ENCODE results near the gene MTCL1.

Gene MTCL1

DNA sequence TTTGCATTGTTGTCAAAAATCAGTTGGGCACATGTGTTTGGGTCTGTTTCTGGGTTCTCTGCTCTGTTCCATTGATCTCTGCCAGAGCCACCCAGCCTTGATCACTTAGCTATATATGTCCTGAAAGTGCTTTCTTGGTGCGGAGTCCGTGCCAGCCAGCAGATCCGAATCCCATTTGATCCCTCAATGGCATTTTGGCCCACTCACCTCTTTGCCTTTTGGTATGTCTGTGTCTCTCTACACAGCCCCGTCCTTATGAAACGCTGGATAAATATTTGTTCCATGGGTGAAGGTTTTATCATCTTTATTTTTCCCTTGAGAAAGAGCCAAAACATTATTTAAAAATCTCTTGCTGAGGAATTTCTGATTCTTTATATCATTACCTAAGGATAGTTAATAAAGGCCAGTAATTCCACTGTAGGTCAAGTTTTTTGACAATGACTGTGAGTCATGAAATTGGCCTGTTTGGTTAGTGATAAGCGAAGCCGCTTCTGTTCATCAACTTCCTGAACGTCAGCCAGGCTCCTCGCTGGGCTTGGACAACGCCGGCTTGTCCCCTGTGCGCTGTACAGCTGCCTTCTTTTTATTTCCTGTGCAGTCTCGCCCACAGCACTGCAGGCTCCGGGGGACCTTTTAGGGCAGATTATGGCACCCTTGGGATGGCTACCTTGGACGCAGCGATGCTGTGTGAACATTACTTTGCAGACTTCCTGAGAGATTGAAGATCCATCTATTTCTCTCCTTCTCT is 24.9 kb downstream of the MTCL1 start:
- CTCF ChIA-PET = interaction anchor here (0.6 kb wide), 1 partner anchor 1099 kb away, joined by 3 read pairs; no protein-coding TSS in a partner anchor
- DNase-seq (ENCODE audit: extremely low spot score) = peak; percentile 28
- POLR2A ChIA-PET = no interaction called here

DNA sequence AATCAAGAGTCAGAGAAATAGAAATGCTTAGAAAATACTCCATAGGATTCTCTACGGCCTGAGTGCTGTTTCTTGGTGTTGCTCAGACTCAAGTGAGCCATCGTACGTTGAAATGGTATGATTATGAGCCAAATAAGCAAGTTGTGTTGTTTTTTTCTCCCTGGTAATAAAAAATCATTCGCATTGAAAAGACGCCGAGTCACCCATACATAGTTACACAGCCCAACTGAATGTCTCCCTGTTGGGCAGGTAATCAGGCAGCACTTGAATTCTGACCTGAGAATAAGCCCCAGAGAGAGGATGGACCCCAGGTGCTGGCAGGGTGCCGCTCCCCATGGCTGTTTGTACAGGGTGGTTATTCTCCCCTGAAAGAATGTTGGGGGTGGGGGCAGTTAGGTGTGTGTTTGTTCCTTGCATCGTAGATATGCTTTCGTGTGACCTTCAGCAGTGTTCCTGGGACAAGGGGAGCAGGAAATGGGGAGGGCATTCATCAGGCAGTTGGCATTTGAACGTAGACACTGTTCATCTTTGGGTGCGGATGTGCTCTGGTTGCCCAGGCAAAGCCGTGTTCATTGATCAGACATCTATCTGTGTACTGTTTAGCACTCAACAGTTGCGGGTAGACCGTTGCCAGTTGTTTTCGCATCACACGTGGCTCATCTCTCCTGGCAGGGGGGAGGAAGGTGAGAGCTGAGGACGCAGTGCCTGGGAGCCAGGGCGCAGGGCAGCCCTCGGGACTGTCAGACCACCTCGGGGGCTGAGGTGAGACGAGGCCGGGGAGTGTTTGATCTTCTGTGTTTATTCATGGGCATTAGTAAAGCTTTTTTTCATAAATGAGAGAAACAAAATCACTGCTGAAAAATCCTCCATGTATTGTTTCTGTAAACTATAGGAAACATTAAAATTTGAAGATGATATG is 27.3 kb downstream of the MTCL1 start:
- POLR2A ChIA-PET = no interaction called here
- TF ChIP-seq HDGF (IDR thresholded peaks at IDR 0.05; ENCODE audit: borderline replicate concordance) = no peak
- no peak for TF ChIP-seq NFRKB (IDR thresholded peaks at IDR 0.05)
- TF ChIP-seq L3MBTL2 (conservative IDR thresholded peaks at IDR 0.05) = no peak
- TF ChIP-seq ZNF384 (IDR thresholded peaks at IDR 0.05) = no peak
- no peak for TF ChIP-seq ARNT (IDR thresholded peaks at IDR 0.05)
- no peak for TF ChIP-seq FOXM1 (IDR thresholded peaks at IDR 0.05; ENCODE audit: borderline replicate concordance)
- TF ChIP-seq ELF4 (IDR thresholded peaks at IDR 0.05) = no peak
- TF ChIP-seq SP1 (IDR thresholded peaks at IDR 0.05) = no peak
- TF ChIP-seq BHLHE40 (IDR thresholded peaks at IDR 0.05; ENCODE audit: borderline replicate concordance) = no peak
- TF ChIP-seq TARDBP (IDR thresholded peaks at IDR 0.05) = no peak
- TF ChIP-seq SUZ12 (IDR thresholded peaks at IDR 0.05) = no peak
- TF ChIP-seq FOXA1 (IDR thresholded peaks at IDR 0.05) = no peak
- no peak for TF ChIP-seq LEF1 (IDR thresholded peaks at IDR 0.05; ENCODE audit: borderline replicate concordance)
- TF ChIP-seq FOXK2 (IDR thresholded peaks at IDR 0.05) = no peak
- no peak for TF ChIP-seq PKNOX1 (IDR thresholded peaks at IDR 0.05)
- CTCF ChIA-PET = no interaction called here
- DNase-seq (ENCODE audit: extremely low spot score) = no peak

More for the DNA sequence above, 24.9 kb downstream of the MTCL1 start:
- TF ChIP-seq BHLHE40 (IDR thresholded peaks at IDR 0.05; ENCODE audit: borderline replicate concordance) = no peak
- no peak for TF ChIP-seq NFRKB (IDR thresholded peaks at IDR 0.05)
- TF ChIP-seq FOXM1 (IDR thresholded peaks at IDR 0.05; ENCODE audit: borderline replicate concordance) = no peak

GRCh38 chr18:8734496-8734895 is 29.1 kb downstream of the MTCL1 start:
- CTCF ChIA-PET = no interaction called here
- POLR2A ChIA-PET = no interaction called here

DNA sequence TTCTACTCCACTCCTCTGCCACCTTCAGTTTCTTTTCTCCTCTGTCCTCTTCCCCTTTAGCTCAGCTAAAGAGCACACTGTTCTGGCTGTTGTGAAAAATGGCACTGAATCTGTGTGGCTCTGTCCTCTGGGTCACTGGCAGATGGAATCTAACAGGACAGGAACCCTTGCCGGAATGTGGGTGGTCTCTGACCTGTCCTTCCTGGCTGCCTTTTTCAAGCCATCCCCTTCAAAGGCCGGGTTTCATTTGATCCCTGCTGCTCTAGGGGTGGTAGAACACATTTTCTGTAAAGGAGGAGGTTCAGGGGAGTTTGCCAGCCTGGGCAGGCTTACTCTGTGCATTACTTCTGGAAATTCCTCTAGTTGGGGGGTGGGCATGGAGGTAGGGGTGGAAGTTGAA is 29.9 kb downstream of the MTCL1 start:
- TF ChIP-seq TARDBP (IDR thresholded peaks at IDR 0.05) (no peak), HDGF (IDR thresholded peaks at IDR 0.05; ENCODE audit: borderline replicate concordance) (no peak), FOXA1 (IDR thresholded peaks at IDR 0.05) (no peak), NFRKB (IDR thresholded peaks at IDR 0.05) (no peak), FOXM1 (IDR thresholded peaks at IDR 0.05; ENCODE audit: borderline replicate concordance) (no peak), ZNF384 (IDR thresholded peaks at IDR 0.05) (no peak), ARNT (IDR thresholded peaks at IDR 0.05) (no peak), SUZ12 (IDR thresholded peaks at IDR 0.05) (no peak), SP1 (IDR thresholded peaks at IDR 0.05) (no peak), BHLHE40 (IDR thresholded peaks at IDR 0.05; ENCODE audit: borderline replicate concordance) (no peak), LEF1 (IDR thresholded peaks at IDR 0.05; ENCODE audit: borderline replicate concordance) (no peak), CTBP1 (IDR thresholded peaks at IDR 0.05; ENCODE audit: borderline replicate concordance) (no peak), ELF4 (IDR thresholded peaks at IDR 0.05) (no peak), L3MBTL2 (conservative IDR thresholded peaks at IDR 0.05) (no peak)
- POLR2A ChIA-PET = no interaction called here
- no peak for DNase-seq (ENCODE audit: extremely low spot score)
- CTCF ChIA-PET = no interaction called here

More at GRCh38 chr18:8734496-8734895, 29.1 kb downstream of the MTCL1 start:
- TF ChIP-seq FOXA1 (IDR thresholded peaks at IDR 0.05) (no peak), L3MBTL2 (conservative IDR thresholded peaks at IDR 0.05) (no peak), HDGF (IDR thresholded peaks at IDR 0.05; ENCODE audit: borderline replicate concordance) (no peak), BHLHE40 (IDR thresholded peaks at IDR 0.05; ENCODE audit: borderline replicate concordance) (no peak)
- no peak for DNase-seq (ENCODE audit: extremely low spot score)

DNA sequence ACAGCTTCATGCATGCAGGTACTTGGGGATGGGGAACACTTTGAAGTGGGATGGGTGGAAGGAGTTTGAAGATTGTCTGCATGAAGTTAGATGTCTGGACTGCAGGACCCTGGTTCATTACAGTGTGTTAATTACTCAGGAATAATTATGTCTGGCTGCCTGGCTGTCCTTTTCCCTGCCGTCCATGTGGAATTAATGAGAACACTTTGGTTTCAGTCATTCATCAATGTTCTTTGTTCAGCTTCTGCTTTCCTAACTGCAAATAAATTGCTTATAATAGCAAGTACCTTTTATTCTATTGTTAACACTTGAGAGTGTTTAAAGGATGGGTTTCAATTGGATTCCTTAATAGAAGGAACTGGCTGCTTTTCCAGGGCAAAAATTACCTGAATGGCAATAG is 35.8 kb downstream of the MTCL1 start:
- no peak for DNase-seq (ENCODE audit: extremely low spot score)
- CTCF ChIA-PET = no interaction called here
- POLR2A ChIA-PET = no interaction called here

GRCh38 chr18:8741532-8741931 is 36.2 kb downstream of the MTCL1 start:
- ChIA-PET CTCF (no interaction called here), POLR2A (no interaction called here)
- TF ChIP-seq PKNOX1 (IDR thresholded peaks at IDR 0.05) (no peak), FOXK2 (IDR thresholded peaks at IDR 0.05) (no peak), FOXA1 (IDR thresholded peaks at IDR 0.05) (no peak), LEF1 (IDR thresholded peaks at IDR 0.05; ENCODE audit: borderline replicate concordance) (no peak), FOXM1 (IDR thresholded peaks at IDR 0.05; ENCODE audit: borderline replicate concordance) (no peak), L3MBTL2 (conservative IDR thresholded peaks at IDR 0.05) (no peak), TARDBP (IDR thresholded peaks at IDR 0.05) (no peak), HDGF (IDR thresholded peaks at IDR 0.05; ENCODE audit: borderline replicate concordance) (no peak), ZNF384 (IDR thresholded peaks at IDR 0.05) (no peak), SP1 (IDR thresholded peaks at IDR 0.05) (no peak), ELF4 (IDR thresholded peaks at IDR 0.05) (no peak), BHLHE40 (IDR thresholded peaks at IDR 0.05; ENCODE audit: borderline replicate concordance) (no peak), CTBP1 (IDR thresholded peaks at IDR 0.05; ENCODE audit: borderline replicate concordance) (no peak), NFRKB (IDR thresholded peaks at IDR 0.05) (no peak), ARNT (IDR thresholded peaks at IDR 0.05) (no peak), SUZ12 (IDR thresholded peaks at IDR 0.05) (no peak)
- no peak for DNase-seq (ENCODE audit: extremely low spot score)

More for the DNA sequence above, 35.8 kb downstream of the MTCL1 start:
- TF ChIP-seq ZNF384 (IDR thresholded peaks at IDR 0.05) (no peak), NFRKB (IDR thresholded peaks at IDR 0.05) (no peak), LEF1 (IDR thresholded peaks at IDR 0.05; ENCODE audit: borderline replicate concordance) (no peak), SUZ12 (IDR thresholded peaks at IDR 0.05) (no peak), FOXA1 (IDR thresholded peaks at IDR 0.05) (no peak), CTBP1 (IDR thresholded peaks at IDR 0.05; ENCODE audit: borderline replicate concordance) (no peak), FOXM1 (IDR thresholded peaks at IDR 0.05; ENCODE audit: borderline replicate concordance) (no peak), FOXK2 (IDR thresholded peaks at IDR 0.05) (no peak)
